IMR-90 (cell line): ENCODE results near the gene ITPK1. TPM values are rescaled to one million over a fixed set of nuclear protein-coding genes. Genes with fewer than 3 reads are reported as not detected.

ENCODE experiments used
- ATAC-seq: fragments of 200-7000 bp; cut with Tn5 transposase; 2 replicates; pipeline ENCODE4 v1.9.1; 2020; ENCODE audit warnings: low read depth, mild to moderate bottlenecking, moderate library complexity
- BruUV-seq: library from RNA; stranded (reverse); fragments of 400-500 nt; replicated peaks from 2 replicates; lab custom pipeline; 2021; lab: Mats Ljungman, UMichigan
- CTCF ChIA-PET: fragments of 300-600 bp; formaldehyde crosslinking; extraction: SDS; loops from one replicate; lab custom pipeline; 2021; ENCODE audit warnings: antibody characterized with exemption; lab: Yijun Ruan, JAX
- POLR2A ChIA-PET: fragments of 300-600 bp; sonication (Branson Sonifier 250); formaldehyde crosslinking; loops from one replicate; lab custom pipeline; 2022; ENCODE audit warnings: antibody characterized with exemption; ENCODE audit not compliant: unreplicated experiment; lab: Charles Lee
- DNase-seq: peaks from one replicate; pipeline ENCODE4 v3.0.0; 2013
- H2AFZ ChIP-seq: replicated peaks from 2 replicates; pipeline ENCODE3; 2013; ENCODE audit warnings: low read length, mild to moderate bottlenecking; ENCODE audit not compliant: poor library complexity
- H2AK5ac ChIP-seq: 2 replicates; pipeline ENCODE4 v1.6.1; 2013; ENCODE audit warnings: low read depth, low read length, inconsistent platforms
- H2AK9ac ChIP-seq: replicated peaks from 2 replicates; pipeline ENCODE3; 2013; ENCODE audit warnings: mild to moderate bottlenecking, low read depth, low read length, moderate library complexity; ENCODE audit not compliant: poor library complexity
- H2BK120ac ChIP-seq: 2 replicates; pipeline ENCODE4 v1.6.1; 2013; ENCODE audit warnings: low read depth, low read length, inconsistent platforms
- H2BK15ac ChIP-seq: 3 replicates; pipeline ENCODE4 v1.6.1; 2013; ENCODE audit warnings: low read depth, low read length, inconsistent platforms
- H2BK20ac ChIP-seq: 2 replicates; pipeline ENCODE4 v1.6.1; 2013; ENCODE audit warnings: low read depth, mild to moderate bottlenecking, inconsistent platforms, low read length, moderate library complexity
- H2BK5ac ChIP-seq: 2 replicates; pipeline ENCODE4 v1.6.1; 2013; ENCODE audit warnings: mild to moderate bottlenecking, low read depth, low read length, inconsistent platforms; ENCODE audit not compliant: poor library complexity, severe bottlenecking
- H3K14ac ChIP-seq: replicated peaks from 2 replicates; pipeline ENCODE4 v1.6.1; 2013; ENCODE audit warnings: low read depth, low read length, inconsistent platforms
- H3K18ac ChIP-seq: 2 replicates; pipeline ENCODE4 v1.6.1; 2013; ENCODE audit warnings: low read depth, low read length, control low read depth
- H3K23ac ChIP-seq: 2 replicates; pipeline ENCODE4 v1.6.1; 2013; ENCODE audit warnings: low read depth, low read length, inconsistent platforms
- H3K27ac ChIP-seq: 2 replicates; pipeline ENCODE4 v1.5.1; 2013; ENCODE audit warnings: mild to moderate bottlenecking, control low read depth, low read length; ENCODE audit not compliant: insufficient read depth
- H3K27me3 ChIP-seq: 2 replicates; pipeline ENCODE4 v1.6.1; 2013; ENCODE audit warnings: low read length; ENCODE audit not compliant: control insufficient read depth, insufficient read depth
- H3K36me3 ChIP-seq: 2 replicates; pipeline ENCODE4 v1.6.1; 2013; ENCODE audit warnings: low read length, mixed read lengths; ENCODE audit not compliant: control insufficient read depth, insufficient read depth
- H3K4ac ChIP-seq: 2 replicates; pipeline ENCODE4 v1.6.1; 2013; ENCODE audit warnings: low read depth, low read length, inconsistent platforms
- H3K4me1 ChIP-seq: 2 replicates; pipeline ENCODE4 v1.6.1; 2013; ENCODE audit warnings: low read length, mixed read lengths; ENCODE audit not compliant: control insufficient read depth, insufficient read depth
- H3K4me2 ChIP-seq: 2 replicates; pipeline ENCODE4 v1.6.1; 2013; ENCODE audit warnings: low read depth, mild to moderate bottlenecking, control low read depth, low read length, moderate library complexity
- H3K4me3 ChIP-seq: 2 replicates; pipeline ENCODE4 v1.5.1; 2013; ENCODE audit warnings: low read depth, mild to moderate bottlenecking, control low read depth, low read length, moderate library complexity; ENCODE audit not compliant: insufficient read depth
- H3K56ac ChIP-seq: 2 replicates; pipeline ENCODE4 v1.6.1; 2013; ENCODE audit warnings: low read length, inconsistent platforms; ENCODE audit not compliant: insufficient read depth; ENCODE audit errors: extremely low read depth
- H3K79me1 ChIP-seq, 2 experiments: 2 replicates each; pipeline ENCODE4 v1.6.1; 2013; ENCODE audit warnings: low read length in 2 of 2, inconsistent platforms in 1 of 2, low read depth in 1 of 2
- H3K9ac ChIP-seq: 2 replicates; pipeline ENCODE4 v1.6.1; 2013; ENCODE audit warnings: low read depth, low read length, control low read depth
- H3K9me1 ChIP-seq: 2 replicates; pipeline ENCODE4 v1.6.1; 2013; ENCODE audit warnings: low read length, inconsistent platforms; ENCODE audit not compliant: insufficient read depth
- H3K9me3 ChIP-seq: 2 replicates; pipeline ENCODE4 v1.6.1; 2013; ENCODE audit warnings: low read length; ENCODE audit not compliant: control insufficient read depth, insufficient read depth
- H4K20me1 ChIP-seq: 2 replicates; pipeline ENCODE4 v1.6.1; 2013; ENCODE audit warnings: low read length, inconsistent platforms; ENCODE audit not compliant: insufficient read depth
- H4K5ac ChIP-seq: 2 replicates; pipeline ENCODE4 v1.6.1; 2013; ENCODE audit warnings: mild to moderate bottlenecking, low read depth, low read length, control low read depth
- H4K8ac ChIP-seq, 2 experiments: 2 replicates each; pipeline ENCODE4 v1.6.1; 2013; ENCODE audit warnings: low read depth in 2 of 2, low read length in 2 of 2, control low read depth in 1 of 2, inconsistent platforms in 1 of 2
- H4K91ac ChIP-seq: 2 replicates; pipeline ENCODE4 v1.6.1; 2013; ENCODE audit warnings: low read depth, low read length, inconsistent platforms; ENCODE audit not compliant: insufficient read depth
- MAFK ChIP-seq: IDR thresholded peaks from 2 replicates; pipeline ENCODE4 v1.6.1; 2012; ENCODE audit warnings: low read depth, low read length, improper control_type of control experiment
- MAZ ChIP-seq: IDR thresholded peaks from 2 replicates; pipeline ENCODE4 v1.6.1; 2012; ENCODE audit warnings: low read depth, mild to moderate bottlenecking, low read length, improper control_type of control experiment, moderate library complexity, borderline replicate concordance
- NFE2L2 ChIP-seq: fragments of 150-350 bp; IDR thresholded peaks from 2 replicates; pipeline ENCODE4 v1.6.1; 2016; ENCODE audit warnings: low read depth, mild to moderate bottlenecking, low read length
- POLR2A ChIP-seq: IDR thresholded peaks from 2 replicates; pipeline ENCODE4 v1.6.1; 2012; ENCODE audit warnings: mild to moderate bottlenecking, low read depth, low read length
- RCOR1 ChIP-seq: IDR thresholded peaks from 2 replicates; pipeline ENCODE4 v1.6.1; 2012; ENCODE audit warnings: mild to moderate bottlenecking, low read length, improper control_type of control experiment; ENCODE audit not compliant: insufficient replicate concordance
- RFX5 ChIP-seq: IDR thresholded peaks from 2 replicates; pipeline ENCODE4 v1.8.0; 2012; ENCODE audit warnings: low read depth, mild to moderate bottlenecking, low read length, moderate library complexity
- WGBS, 2 experiments: methylation state at CpG; one replicate each; pipeline versions ENCODE4 v1.1.5 to v1.1.7; 2013; ENCODE audit warnings: missing lambda C conversion rate in 2 of 2; ENCODE audit not compliant: insufficient read length in 1 of 2; ENCODE audit errors: extremely low coverage in 2 of 2; 5-methylcytosine and 5-hydroxymethylcytosine counted together
- dilution Hi-C: fragments of 300-500 bp; cut with HindIII; formaldehyde crosslinking; loops from one replicate; pipeline ENCODE4 v1.14.3; 2018; ENCODE audit warnings: low sequenced_read_pairs; ENCODE audit not compliant: unreplicated experiment
- in situ Hi-C: fragments of 300-500 bp; cut with MboI; formaldehyde crosslinking; loops from 3 replicates; pipeline ENCODE4 v1.14.3; 2019; ENCODE audit warnings: low sequenced_read_pairs, inconsistent platforms, mixed read lengths
- intact Hi-C: fragments of 100-400 bp; cut with micrococcal nuclease; formaldehyde crosslinking; loops from 2 replicates; pipeline ENCODE4 v1.10.0; 2022
- polyA plus RNA-seq, 3 experiments: library from polyadenylated mRNA; depleted of rRNA; stranded (reverse); fragments of >200 nt; gene quantifications; 2 replicates each; pipeline ENCODE4 v1.2.3, GENCODE V29; 2012; ENCODE audit warnings: low replicate concordance in 1 of 3
- total RNA-seq: library from RNA; depleted of rRNA; stranded (reverse); fragments of >200 nt; gene quantifications from 2 replicates; pipeline ENCODE4 v1.2.3, GENCODE V29; 2012

ITPK1 gene
- total and polyA plus RNA-seq, 2 of the 4 experiments (the other 2 are of a cell fraction), result 21.7 to 26.9 TPM

- TF ChIP-seq POLR2A, result no peak
- TF ChIP-seq RCOR1, result no peak
- TF ChIP-seq RFX5, result no peak
- no peak for TF ChIP-seq NFE2L2
- no peak for TF ChIP-seq MAZ
- no peak for TF ChIP-seq MAFK
These were observed 189.4 kb downstream of the ITPK1 start (continued) for GRCh38 chr14:92926180-92926845.

GRCh38 chr14:92925446-92925845 lies 190.3 kb downstream of the ITPK1 start:
- no peak overlapping the region for H3K18ac ChIP-seq
- H3K56ac ChIP-seq, result no peak overlapping the region
- no peaks in the 10 kb centered on the region for H3K4me1 ChIP-seq
- H2BK120ac ChIP-seq, result no peak overlapping the region
- no peak overlapping the region for H4K5ac ChIP-seq
- no peaks in the 10 kb centered on the region; the same call in 1 of the 2 replicates for H3K9me1 ChIP-seq
- H3K9me3 ChIP-seq, result no peaks in the 10 kb centered on the region
- dilution Hi-C loops, result no loop called here
- no peaks in the 10 kb centered on the region for H3K79me1 ChIP-seq
- ATAC-seq (no peak), DNase-seq (no peak)
- no peak overlapping the region for H3K14ac ChIP-seq
- no peak overlapping the region for H3K4ac ChIP-seq
- no peak overlapping the region for H3K4me3 ChIP-seq
- intact Hi-C loops, result no loop called here
- no peak overlapping the region for H4K8ac ChIP-seq
- no peaks in the 10 kb centered on the region for H3K36me3 ChIP-seq
- H4K91ac ChIP-seq, result no peak overlapping the region
- TF ChIP-seq MAFK (no peak), RFX5 (no peak)
- no TSS peak for BruUV-seq
- no peak overlapping the region for H3K27ac ChIP-seq
- H4K20me1 ChIP-seq, result no peaks in the 10 kb centered on the region
- H2BK20ac ChIP-seq, result no peak overlapping the region
- H2BK5ac ChIP-seq, result no peak overlapping the region
- WGBS, 2 experiments, result no CpG with 5 or more reads among the region's 6 CpGs
- H3K23ac ChIP-seq, result no peak overlapping the region
- no peak overlapping the region for H2AFZ ChIP-seq
- ChIA-PET POLR2A (no interaction called here), CTCF (no interaction called here)
- H3K27me3 ChIP-seq, result peaks cover 17% of the 10 kb centered on the region; the same call in 1 of the 2 replicates
- no peak overlapping the region for H2AK5ac ChIP-seq
- H3K4me2 ChIP-seq, result no peak overlapping the region
- no peak overlapping the region for H2BK15ac ChIP-seq
- no peak overlapping the region for H3K9ac ChIP-seq
- in situ Hi-C loops, result no loop called here
- H2AK9ac ChIP-seq, result no peak overlapping the region
